Thyroid gland (tissue), 4 donors: ENCODE data around the gene PLS3. TPM values are rescaled to one million over a fixed set of nuclear protein-coding genes. Genes with fewer than 3 reads are reported as not detected.

Source experiments
- DNase-seq, 2 donors: peaks; one replicate each; pipeline ENCODE4 v3.0.0-alpha.2; 2019
- H3K27ac ChIP-seq, 3 donors: fragments of 200-600 bp; sonication (generic); 1 replicate in 2 of 3; 2 replicates in 1 of 3; pipeline ENCODE4 v1.5.1; 2016 to 2019; ENCODE audit warnings: mild to moderate bottlenecking in 1 of 3, moderate library complexity in 1 of 3
- H3K27me3 ChIP-seq: fragments of 200-600 bp; sonication (generic); one replicate; pipeline ENCODE4 v1.5.1; 2019
- H3K36me3 ChIP-seq, 2 donors: fragments of 200-600 bp; sonication (generic); one replicate each; pipeline ENCODE4 v1.5.1; 2016 to 2019
- H3K4me1 ChIP-seq, 2 donors: fragments of 200-600 bp; sonication (generic); one replicate each; pipeline ENCODE4 v1.5.1; 2017 to 2019
- H3K4me3 ChIP-seq, 3 donors: fragments of 200-600 bp; sonication (generic); replicated peaks in 1 of 3; 1 replicate in 2 of 3; 2 replicates in 1 of 3; pipeline ENCODE4 v1.5.1; 2016; ENCODE audit warnings: mild to moderate bottlenecking in 1 of 3
- H3K9me3 ChIP-seq: fragments of 200-600 bp; sonication (generic); one replicate; pipeline ENCODE4 v1.5.1; 2017
- POLR2A ChIP-seq, 2 donors: fragments of 450-650 bp; IDR thresholded peaks; one replicate each; pipeline ENCODE4 v1.6.1; 2017; ENCODE audit warnings: antibody characterized with exemption in 2 of 2, mild to moderate bottlenecking in 2 of 2, moderate library complexity in 1 of 2
- WGBS, 2 donors: methylation state at CpG; one replicate each; pipeline ENCODE4 v1.1.5; 2017; 5-methylcytosine and 5-hydroxymethylcytosine counted together
- intact Hi-C: fragments of 100-400 bp; cut with DNase I; formaldehyde crosslinking; loops from one replicate; pipeline ENCODE4 v1.15.1; 2023
- total RNA-seq, 4 donors: library from RNA; depleted of rRNA; stranded (reverse); fragments of >200 nt; gene quantifications; one replicate each; pipeline ENCODE4 v1.2.3, GENCODE V29; 2016
- TF ChIP-seq, protein P1 (sequence below), 6 experiments: fragments of 200-600 bp in 3 of 6; fragments of 450-650 bp in 3 of 6; sonication (generic) in 3 of 6; IDR thresholded peaks; one replicate each; pipeline ENCODE4 v1.5.1; 2016 to 2019; ENCODE audit warnings: antibody characterized with exemption in 6 of 6, mild to moderate bottlenecking in 2 of 6, inconsistent platforms in 1 of 6, moderate library complexity in 1 of 6

The PLS3 gene
- total RNA-seq, 4 donors from 2014 or later = 238 to 366 (median 300) TPM

DNA sequence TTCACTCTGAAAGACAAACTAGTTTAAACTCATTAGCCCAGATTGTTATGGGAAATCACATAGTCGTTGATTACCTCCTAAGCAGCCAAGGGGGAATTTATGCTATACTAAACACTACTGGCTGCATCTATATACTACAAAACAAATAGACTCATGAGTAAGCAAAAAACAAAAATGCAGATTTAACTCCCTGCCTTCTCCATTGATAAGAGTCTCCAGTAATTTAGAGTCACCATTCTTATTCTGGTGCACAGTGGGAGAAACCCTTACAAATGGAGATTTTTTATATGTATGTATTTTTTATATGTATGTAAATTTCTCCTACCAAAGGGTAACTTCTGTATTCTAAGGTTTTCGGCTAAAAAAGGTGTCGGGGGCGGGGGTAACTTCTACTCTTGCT is 126.6 kb downstream of the PLS3 start:
- Histone ChIP-seq H3K4me3 (no peak overlapping the region), H3K27ac (no peak overlapping the region), H3K4me1 (no peaks in the 10 kb centered on the region), H3K27me3 (no peaks in the 10 kb centered on the region), H3K36me3 (no peaks in the 10 kb centered on the region), H3K9me3 (no peaks in the 10 kb centered on the region)
- DNase-seq = no peak
- intact Hi-C loops = loop anchor here (10.0 kb wide), 1 partner anchor 363 kb away; no protein-coding TSS in a partner anchor
- TF ChIP-seq POLR2A (IDR thresholded peaks at IDR 0.05) = no peak
- TF ChIP-seq, protein P1, sequence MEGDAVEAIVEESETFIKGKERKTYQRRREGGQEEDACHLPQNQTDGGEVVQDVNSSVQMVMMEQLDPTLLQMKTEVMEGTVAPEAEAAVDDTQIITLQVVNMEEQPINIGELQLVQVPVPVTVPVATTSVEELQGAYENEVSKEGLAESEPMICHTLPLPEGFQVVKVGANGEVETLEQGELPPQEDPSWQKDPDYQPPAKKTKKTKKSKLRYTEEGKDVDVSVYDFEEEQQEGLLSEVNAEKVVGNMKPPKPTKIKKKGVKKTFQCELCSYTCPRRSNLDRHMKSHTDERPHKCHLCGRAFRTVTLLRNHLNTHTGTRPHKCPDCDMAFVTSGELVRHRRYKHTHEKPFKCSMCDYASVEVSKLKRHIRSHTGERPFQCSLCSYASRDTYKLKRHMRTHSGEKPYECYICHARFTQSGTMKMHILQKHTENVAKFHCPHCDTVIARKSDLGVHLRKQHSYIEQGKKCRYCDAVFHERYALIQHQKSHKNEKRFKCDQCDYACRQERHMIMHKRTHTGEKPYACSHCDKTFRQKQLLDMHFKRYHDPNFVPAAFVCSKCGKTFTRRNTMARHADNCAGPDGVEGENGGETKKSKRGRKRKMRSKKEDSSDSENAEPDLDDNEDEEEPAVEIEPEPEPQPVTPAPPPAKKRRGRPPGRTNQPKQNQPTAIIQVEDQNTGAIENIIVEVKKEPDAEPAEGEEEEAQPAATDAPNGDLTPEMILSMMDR (IDR thresholded peaks at IDR 0.05) = no peak
- WGBS, 2 donors = 60 to 80% methylated on average over 4 of the region's 4 CpGs

DNA sequence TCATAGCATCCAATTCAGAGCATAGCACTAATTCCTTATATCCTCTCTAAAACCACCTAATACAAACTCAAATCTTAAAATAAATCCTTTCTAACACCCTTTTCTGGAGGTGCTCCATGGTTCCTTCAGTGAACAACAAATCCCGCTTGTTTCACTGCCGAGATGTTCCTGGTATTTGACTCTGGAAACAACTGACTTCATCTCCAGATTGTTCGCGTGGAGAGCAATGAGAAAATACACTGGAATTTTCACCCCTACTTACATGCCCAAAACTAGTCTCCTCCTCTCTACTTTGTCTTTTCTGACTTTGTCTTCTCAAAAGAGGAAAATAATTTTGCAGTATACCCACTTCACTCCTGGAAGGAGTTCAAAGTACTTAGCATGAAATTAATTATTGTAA is 129.0 kb downstream of the PLS3 start:
- H3K27me3 ChIP-seq = no peaks in the 10 kb centered on the region
- intact Hi-C loops = loop anchor here (10.0 kb wide), 1 partner anchor 365 kb away; no protein-coding TSS in a partner anchor
- WGBS, 2 donors = 39 to 46% methylated on average over 4 of the region's 4 CpGs
- no peaks in the 10 kb centered on the region for H3K36me3 ChIP-seq
- peak in 1 of 2 donors; percentile 1 for DNase-seq
- no peaks in the 10 kb centered on the region for H3K4me1 ChIP-seq
- TF ChIP-seq, protein P1 (IDR thresholded peaks at IDR 0.05) = no peak
- TF ChIP-seq POLR2A (IDR thresholded peaks at IDR 0.05) = no peak
- H3K27ac ChIP-seq = peak overlapping the region; percentile 57 to 84 (median 74)
- H3K9me3 ChIP-seq = no peaks in the 10 kb centered on the region
- H3K4me3 ChIP-seq = no peak overlapping the region

DNA sequence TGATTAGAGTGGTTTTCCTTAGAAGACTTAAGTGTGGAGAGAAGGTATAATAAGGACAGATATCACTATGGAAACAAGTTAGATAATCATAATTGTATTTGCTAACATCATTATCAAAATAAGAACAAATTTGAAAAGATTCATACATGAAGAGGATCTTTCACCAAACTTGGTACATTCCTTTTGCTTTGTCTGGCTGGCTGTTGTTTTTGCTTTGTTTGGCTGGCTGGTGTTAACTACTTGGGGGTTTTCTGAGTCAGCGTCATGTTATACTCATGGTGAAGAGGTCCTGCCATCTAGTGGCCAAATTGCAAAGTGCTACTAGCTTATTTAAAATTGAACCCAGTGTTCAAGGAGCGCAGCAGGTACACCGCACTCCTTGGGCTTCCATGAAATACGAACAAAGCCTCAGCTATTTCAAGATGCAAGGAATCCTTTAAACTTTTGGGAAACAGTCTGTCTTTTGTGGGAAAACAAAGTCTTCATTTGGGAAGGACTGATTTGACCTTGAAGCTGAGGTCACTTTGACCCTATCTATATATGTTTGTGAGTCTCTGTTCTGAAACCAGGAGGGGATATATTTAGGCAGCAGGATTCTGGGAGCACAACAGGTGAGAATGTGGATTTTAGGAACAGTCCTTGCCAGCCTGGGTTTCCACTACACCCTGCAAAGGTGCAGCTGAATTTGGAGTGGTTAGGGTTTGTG is 129.7 kb downstream of the PLS3 start:
- peak; percentile 57 to 60 for DNase-seq
- Histone ChIP-seq H3K36me3 (no peaks in the 10 kb centered on the region), H3K9me3 (no peaks in the 10 kb centered on the region), H3K27me3 (no peaks in the 10 kb centered on the region), H3K4me1 (no peaks in the 10 kb centered on the region), H3K27ac (peak overlapping the region; percentile 57 to 84 (median 74)), H3K4me3 (no peak overlapping the region)
- intact Hi-C loops = no loop called here
- TF ChIP-seq POLR2A (IDR thresholded peaks at IDR 0.05) = peak in 1 of 2 donors; percentile 15
- TF ChIP-seq, protein P1 (IDR thresholded peaks at IDR 0.05) = peak; percentile 52 to 85 (median 76)
- 0 to 11% methylated on average over 3 to 4 of the region's 4 CpGs for WGBS, 2 donors

DNA sequence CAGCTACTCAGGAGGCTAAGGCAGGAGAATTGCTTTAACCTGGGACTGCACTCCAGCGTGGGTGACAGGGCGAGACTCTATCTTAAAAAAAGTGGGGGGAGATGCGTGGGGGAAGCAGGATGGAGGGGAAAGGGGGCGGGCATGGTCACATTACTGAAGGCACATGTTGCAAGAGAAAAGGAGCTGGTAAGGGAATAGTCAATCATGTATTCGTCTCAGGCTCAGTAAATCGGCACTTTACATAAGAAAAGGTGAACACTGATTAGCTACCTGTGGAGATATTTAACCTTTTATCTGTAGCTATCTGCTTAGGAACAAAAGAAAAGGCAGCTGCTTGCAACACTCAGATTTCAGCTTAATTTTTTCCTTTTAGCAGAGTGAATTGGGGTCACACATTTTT is 132.5 kb downstream of the PLS3 start:
- H3K4me3 ChIP-seq = no peak overlapping the region
- H3K27me3 ChIP-seq = no peaks in the 10 kb centered on the region
- no peaks in the 10 kb centered on the region for H3K36me3 ChIP-seq
- TF ChIP-seq, protein P1 (IDR thresholded peaks at IDR 0.05) = no peak
- TF ChIP-seq POLR2A (IDR thresholded peaks at IDR 0.05) = no peak
- 85 to 86% methylated on average over 6 of the region's 6 CpGs for WGBS, 2 donors
- no peak for DNase-seq
- intact Hi-C loops = no loop called here
- no peaks in the 10 kb centered on the region for H3K9me3 ChIP-seq
- no peaks in the 10 kb centered on the region for H3K4me1 ChIP-seq
- no peak overlapping the region for H3K27ac ChIP-seq

DNA sequence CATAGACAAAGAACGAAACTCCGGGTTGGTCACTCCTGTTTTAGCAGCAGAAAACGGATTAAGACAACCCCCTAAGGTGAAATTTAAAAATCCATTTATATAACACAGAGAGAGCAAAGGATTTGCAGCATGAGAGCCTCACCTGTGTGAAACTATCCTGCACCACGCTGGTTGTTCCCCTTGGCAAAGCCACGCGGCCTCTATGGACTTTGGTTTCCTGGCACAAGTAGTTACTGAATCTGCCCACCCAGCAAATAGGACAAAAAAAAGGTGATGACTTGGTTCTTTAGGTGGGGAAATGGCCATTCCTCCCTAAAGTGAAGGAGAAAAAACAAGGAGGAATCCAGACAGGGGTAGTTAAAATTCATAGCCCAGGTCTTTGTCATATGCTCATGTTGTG is 133.1 kb downstream of the PLS3 start:
- H3K27ac ChIP-seq = no peak overlapping the region
- no peaks in the 10 kb centered on the region for H3K36me3 ChIP-seq
- 79 to 83% methylated on average over 6 of the region's 6 CpGs for WGBS, 2 donors
- TF ChIP-seq POLR2A (IDR thresholded peaks at IDR 0.05) = no peak
- TF ChIP-seq, protein P1 (IDR thresholded peaks at IDR 0.05) = no peak
- no peak overlapping the region for H3K4me3 ChIP-seq
- no peaks in the 10 kb centered on the region for H3K27me3 ChIP-seq
- intact Hi-C loops = no loop called here
- DNase-seq = no peak
- H3K9me3 ChIP-seq = no peaks in the 10 kb centered on the region
- no peaks in the 10 kb centered on the region for H3K4me1 ChIP-seq
